Brain microvascular endothelial cell (primary cell): ENCODE measurements around the gene TMEM204.

Experiments
- DNase-seq: peaks from one replicate; pipeline ENCODE4 v3.0.0-alpha.2; 2020
- H3K27ac ChIP-seq: fragments of 250-450 bp; sonication (Bioruptor Pico); 2 replicates; pipeline ENCODE4 v1.5.1; 2020; ENCODE audit warnings: mild to moderate bottlenecking, moderate library complexity
- H3K27me3 ChIP-seq: fragments of 250-450 bp; sonication (Bioruptor Pico); replicated peaks from 2 replicates; pipeline ENCODE4 v1.5.1; 2020; ENCODE audit warnings: mild to moderate bottlenecking
- H3K36me3 ChIP-seq: fragments of 250-450 bp; sonication (Bioruptor Pico); replicated peaks from 2 replicates; pipeline ENCODE4 v1.5.1; 2020; ENCODE audit warnings: mild to moderate bottlenecking
- H3K4me3 ChIP-seq: 2 replicates; pipeline ENCODE4 v1.5.1; 2011; ENCODE audit warnings: low read depth, mild to moderate bottlenecking, control low read depth, low read length, moderate library complexity
- CTCF ChIP-seq: IDR thresholded peaks from 2 replicates; pipeline ENCODE4 v1.5.1; 2011; ENCODE audit warnings: low read depth, mild to moderate bottlenecking, moderate library complexity, low read length, control low read depth, inconsistent platforms; ENCODE audit errors: missing control alignments
- in situ Hi-C: cut with HindIII; loops from 2 replicates; pipeline ENCODE4 v1.10.0; 2017; ENCODE audit warnings: low sequenced_read_pairs, low pct_ligation_motif_present

Gene TMEM204

GRCh38 chr16:1530349-1530882 lies 3.0 kb upstream of the TMEM204 start:
- in situ Hi-C loops = no loop called here
- no peak for TF ChIP-seq CTCF

DNA sequence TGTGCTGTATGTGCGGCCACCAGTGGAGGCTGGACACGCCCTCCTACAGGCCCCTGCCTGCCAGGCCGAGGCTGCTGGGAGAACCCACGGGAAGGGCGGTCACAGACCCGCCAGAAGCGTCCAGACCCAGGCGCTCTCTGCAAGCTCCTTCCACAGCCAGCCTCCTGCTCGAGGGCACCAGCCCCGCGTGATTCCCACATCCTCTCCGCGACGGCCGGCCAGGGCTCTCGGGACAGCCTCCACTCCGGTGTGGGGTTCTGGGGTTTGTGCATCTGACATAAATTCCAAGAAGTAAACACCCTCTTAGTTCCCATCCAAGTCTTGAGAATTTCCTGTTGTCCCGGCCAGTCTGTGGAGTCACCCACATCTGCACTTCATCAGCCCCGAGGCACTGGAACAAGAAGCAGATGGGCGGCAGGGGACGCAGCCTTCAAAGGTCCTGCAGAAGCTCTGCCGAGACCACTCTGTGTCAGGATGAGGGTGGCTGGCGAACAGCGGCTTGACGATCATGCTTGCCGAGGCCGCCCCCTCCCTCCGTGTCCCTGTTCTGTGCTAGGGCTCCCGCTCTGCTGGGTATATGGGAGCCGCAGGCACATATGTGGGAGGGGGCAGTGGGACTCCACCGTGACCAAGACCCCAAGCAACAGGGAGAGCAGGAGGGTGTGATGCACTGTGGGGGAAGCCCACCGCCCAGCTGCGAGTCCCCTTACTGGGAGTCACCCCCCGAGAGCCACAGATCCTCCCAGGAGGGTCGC lies 2.4 kb upstream of the TMEM204 start:
- DNase-seq = no peak
- in situ Hi-C loops = no loop called here

More at GRCh38 chr16:1530349-1530882, 3.0 kb upstream of the TMEM204 start:
- Histone ChIP-seq H3K36me3 (no peaks in the 10 kb centered on the region), H3K27me3 (no peaks in the 10 kb centered on the region), H3K4me3 (no peak overlapping the region), H3K27ac (no peak overlapping the region)
- DNase-seq = no peak

DNA sequence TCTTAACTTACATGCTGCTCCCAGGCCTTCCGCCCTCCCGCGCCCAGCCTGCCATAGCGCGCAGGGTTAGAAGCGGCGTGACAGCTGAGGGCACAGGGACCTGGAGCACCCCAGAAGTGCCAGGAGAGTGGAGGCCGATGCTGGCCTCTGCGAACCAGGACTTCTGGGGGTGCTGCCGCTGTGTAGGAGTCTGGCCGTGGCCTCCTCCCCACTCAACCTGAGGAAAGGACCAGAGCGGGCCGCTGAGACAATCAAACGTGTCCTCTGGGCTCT lies 1.9 kb upstream of the TMEM204 start:
- no peak for DNase-seq
- in situ Hi-C loops = no loop called here
- Histone ChIP-seq H3K27me3 (no peaks in the 10 kb centered on the region), H3K27ac (no peak overlapping the region), H3K4me3 (no peak overlapping the region), H3K36me3 (peaks cover 8% of the 10 kb centered on the region)
- TF ChIP-seq CTCF = no peak

More for the DNA sequence above, 2.4 kb upstream of the TMEM204 start:
- Histone ChIP-seq H3K4me3 (no peak overlapping the region), H3K27ac (no peak overlapping the region), H3K27me3 (no peaks in the 10 kb centered on the region), H3K36me3 (peaks cover 3% of the 10 kb centered on the region)
- TF ChIP-seq CTCF = no peak

DNA sequence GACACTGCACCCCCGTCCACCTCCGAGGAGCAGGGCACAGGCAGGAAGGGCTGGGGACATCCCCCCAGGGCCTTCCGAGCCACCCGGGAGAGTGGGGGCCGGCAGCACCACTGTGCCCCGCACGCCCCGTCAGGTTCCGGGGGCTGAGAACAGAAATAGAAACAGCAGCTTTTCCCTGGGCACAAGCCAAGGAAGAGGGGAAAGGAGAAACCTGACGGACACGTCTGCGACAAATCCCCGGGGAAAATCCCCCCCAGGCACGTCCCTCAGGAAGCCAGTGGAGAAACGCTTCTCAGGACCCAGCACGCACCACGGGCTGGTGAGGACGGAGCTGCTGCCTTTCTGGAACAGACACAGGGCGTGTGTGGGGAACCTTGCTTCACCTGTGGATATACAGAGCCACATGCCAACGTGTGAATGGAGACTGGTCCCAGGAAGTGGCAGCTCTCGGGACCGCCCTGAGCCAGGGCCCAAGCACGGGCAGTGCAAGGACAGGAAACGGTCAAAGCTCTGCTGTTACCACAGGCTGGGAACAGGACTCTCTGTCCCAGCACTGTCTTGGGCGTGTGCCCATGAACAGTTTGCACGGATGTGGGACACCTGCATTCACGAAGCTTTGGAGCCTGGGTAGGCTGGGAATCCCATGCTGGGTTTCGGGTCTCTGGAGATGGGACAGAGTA lies 1.2 kb upstream of the TMEM204 start:
- Histone ChIP-seq H3K27me3 (no peaks in the 10 kb centered on the region), H3K27ac (no peak overlapping the region), H3K36me3 (peaks cover 15% of the 10 kb centered on the region), H3K4me3 (no peak overlapping the region)
- in situ Hi-C loops = no loop called here
- no peak for TF ChIP-seq CTCF
- DNase-seq = no peak

- Histone ChIP-seq H3K27ac (peak overlapping the region; percentile 53), H3K4me3 (no peak overlapping the region), H3K27me3 (no peaks in the 10 kb centered on the region), H3K36me3 (peaks cover 20% of the 10 kb centered on the region)
- in situ Hi-C loops = no loop called here
- no peak for DNase-seq
- TF ChIP-seq CTCF = no peak
These were observed 695 bp upstream of the TMEM204 start for GRCh38 chr16:1532771-1533170.
